Measurements from ENCODE around the gene ERMP1. TPM values are rescaled to one million over a fixed set of nuclear protein-coding genes. Genes with fewer than 3 reads are reported as not detected.

The ERMP1 gene
- total RNA-seq, 4 donors from 2014 or later = 7.3 to 10.0 (median 9.4) TPM

DNA sequence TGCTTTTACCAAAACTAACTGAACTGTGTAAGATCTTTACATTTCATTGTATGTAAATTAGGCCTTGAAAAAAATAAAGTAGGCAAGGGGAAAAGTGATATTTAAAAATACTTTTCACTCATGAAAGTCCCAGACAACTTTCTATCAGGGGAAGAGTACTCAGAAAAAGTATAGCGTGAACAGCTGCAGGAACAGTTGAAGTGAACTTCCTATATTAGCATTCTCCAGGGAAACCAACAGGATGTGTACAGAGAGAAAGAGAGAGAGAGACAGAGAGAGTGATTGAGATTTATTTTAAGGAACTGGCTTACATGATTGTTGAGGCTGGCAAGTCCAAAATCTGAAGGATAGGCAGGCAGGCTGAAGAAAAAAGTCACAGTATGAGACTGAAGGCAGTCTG lies 42.0 kb downstream of the ERMP1 start:
- WGBS = 64% methylated on average over 1 of the region's 1 CpG
- peaks cover 0 to 23% (median 16%) of the 10 kb centered on the region in 4 donors for H3K36me3 ChIP-seq
- no peaks in the 10 kb centered on the region for H3K9me3 ChIP-seq
- H3K27ac ChIP-seq (replicated peaks in 1 of 4) = no peak overlapping the region
- intact Hi-C loops (cut with DNase I) = no loop called here
- H3K4me3 ChIP-seq = no peak overlapping the region
- TF ChIP-seq POLR2AphosphoS5 (IDR thresholded peaks at IDR 0.05) (no peak), EP300 (IDR thresholded peaks at IDR 0.05) (no peak), POLR2A (IDR thresholded peaks at IDR 0.05; ENCODE audit: low read depth) (no peak)
- TF ChIP-seq, protein P1, sequence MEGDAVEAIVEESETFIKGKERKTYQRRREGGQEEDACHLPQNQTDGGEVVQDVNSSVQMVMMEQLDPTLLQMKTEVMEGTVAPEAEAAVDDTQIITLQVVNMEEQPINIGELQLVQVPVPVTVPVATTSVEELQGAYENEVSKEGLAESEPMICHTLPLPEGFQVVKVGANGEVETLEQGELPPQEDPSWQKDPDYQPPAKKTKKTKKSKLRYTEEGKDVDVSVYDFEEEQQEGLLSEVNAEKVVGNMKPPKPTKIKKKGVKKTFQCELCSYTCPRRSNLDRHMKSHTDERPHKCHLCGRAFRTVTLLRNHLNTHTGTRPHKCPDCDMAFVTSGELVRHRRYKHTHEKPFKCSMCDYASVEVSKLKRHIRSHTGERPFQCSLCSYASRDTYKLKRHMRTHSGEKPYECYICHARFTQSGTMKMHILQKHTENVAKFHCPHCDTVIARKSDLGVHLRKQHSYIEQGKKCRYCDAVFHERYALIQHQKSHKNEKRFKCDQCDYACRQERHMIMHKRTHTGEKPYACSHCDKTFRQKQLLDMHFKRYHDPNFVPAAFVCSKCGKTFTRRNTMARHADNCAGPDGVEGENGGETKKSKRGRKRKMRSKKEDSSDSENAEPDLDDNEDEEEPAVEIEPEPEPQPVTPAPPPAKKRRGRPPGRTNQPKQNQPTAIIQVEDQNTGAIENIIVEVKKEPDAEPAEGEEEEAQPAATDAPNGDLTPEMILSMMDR (IDR thresholded peaks at IDR 0.05) = no peak
- no peaks in the 10 kb centered on the region for H3K27me3 ChIP-seq
- peaks cover 0 to 6% (median 0%) of the 10 kb centered on the region in 4 donors for H3K4me1 ChIP-seq
- no peak for DNase-seq (ENCODE audit: extremely low spot score)

DNA sequence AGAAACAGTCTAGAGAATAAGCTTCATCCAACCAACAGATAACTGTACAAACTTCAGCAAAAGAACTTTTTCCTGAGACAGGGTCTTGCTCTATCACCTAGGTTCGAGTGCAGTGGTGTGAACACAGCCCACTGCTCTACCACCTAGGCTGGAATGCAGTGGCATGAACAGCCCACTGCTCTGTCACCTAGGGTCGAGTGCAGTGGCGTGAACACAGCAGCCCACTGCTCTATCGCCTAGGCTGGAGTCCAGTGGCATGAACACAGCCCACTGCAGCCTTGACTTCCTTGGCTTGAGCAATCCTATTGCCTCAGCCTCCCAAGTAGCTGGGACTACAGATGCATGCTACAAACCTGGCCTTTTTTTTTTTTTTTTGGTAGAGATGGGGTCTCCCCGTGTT lies 43.4 kb downstream of the ERMP1 start:
- WGBS = 91% methylated on average over 5 of the region's 5 CpGs

DNA sequence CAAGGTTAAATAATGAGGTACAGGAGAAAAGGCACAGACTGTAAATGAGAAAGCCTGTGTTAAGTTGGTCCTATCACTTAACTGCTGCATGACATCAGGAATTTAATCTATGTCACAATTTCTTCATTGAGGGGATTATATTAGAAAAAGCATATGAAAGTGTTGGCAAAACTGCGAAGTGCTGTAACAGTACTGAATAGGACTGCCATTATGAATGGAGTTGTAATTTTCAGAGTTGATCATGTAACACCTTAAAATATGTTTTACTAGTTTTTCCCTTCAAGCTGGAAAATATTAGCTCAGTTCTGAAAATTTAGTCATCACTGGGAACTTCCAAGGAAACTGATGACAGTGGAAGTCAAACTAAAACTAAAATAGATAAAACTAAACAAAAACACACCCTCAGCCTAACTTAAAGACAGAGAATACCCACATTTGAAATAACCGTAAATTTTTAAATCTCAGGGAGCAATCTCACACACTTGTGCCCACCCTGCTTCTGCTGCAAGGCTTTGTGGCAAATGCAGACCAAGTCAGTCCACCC lies 45.1 kb downstream of the ERMP1 start:
- TF ChIP-seq POLR2A (IDR thresholded peaks at IDR 0.05; ENCODE audit: low read depth) (no peak), POLR2AphosphoS5 (IDR thresholded peaks at IDR 0.05) (no peak), EP300 (IDR thresholded peaks at IDR 0.05) (no peak)
- TF ChIP-seq, protein P1 (IDR thresholded peaks at IDR 0.05) = no peak
- no peak for DNase-seq (ENCODE audit: extremely low spot score)
- no peak overlapping the region for H3K4me3 ChIP-seq
- no peaks in the 10 kb centered on the region for H3K27me3 ChIP-seq
- peaks cover 0 to 33% (median 16%) of the 10 kb centered on the region in 4 donors for H3K36me3 ChIP-seq
- intact Hi-C loops (cut with DNase I) = no loop called here
- peaks cover 0 to 6% (median 3%) of the 10 kb centered on the region in 4 donors for H3K4me1 ChIP-seq
- H3K27ac ChIP-seq (replicated peaks in 1 of 4) = no peak overlapping the region
- peaks cover 0 to 7% (median 6%) of the 10 kb centered on the region in 4 donors for H3K9me3 ChIP-seq
- WGBS = 100% methylated on average over 2 of the region's 2 CpGs

More for the DNA sequence above, 43.4 kb downstream of the ERMP1 start:
- Histone ChIP-seq H3K4me3 (no peak overlapping the region), H3K36me3 (peaks cover 0 to 28% (median 16%) of the 10 kb centered on the region in 4 donors), H3K9me3 (no peaks in the 10 kb centered on the region), H3K4me1 (peaks cover 0 to 6% (median 0%) of the 10 kb centered on the region in 4 donors), H3K27ac (replicated peaks in 1 of 4) (no peak overlapping the region), H3K27me3 (no peaks in the 10 kb centered on the region)
- TF ChIP-seq EP300 (IDR thresholded peaks at IDR 0.05) (no peak), POLR2A (IDR thresholded peaks at IDR 0.05; ENCODE audit: low read depth) (no peak), POLR2AphosphoS5 (IDR thresholded peaks at IDR 0.05) (no peak)
- TF ChIP-seq, protein P1 (IDR thresholded peaks at IDR 0.05) = no peak
- no peak for DNase-seq (ENCODE audit: extremely low spot score)
- intact Hi-C loops (cut with DNase I) = no loop called here

DNA sequence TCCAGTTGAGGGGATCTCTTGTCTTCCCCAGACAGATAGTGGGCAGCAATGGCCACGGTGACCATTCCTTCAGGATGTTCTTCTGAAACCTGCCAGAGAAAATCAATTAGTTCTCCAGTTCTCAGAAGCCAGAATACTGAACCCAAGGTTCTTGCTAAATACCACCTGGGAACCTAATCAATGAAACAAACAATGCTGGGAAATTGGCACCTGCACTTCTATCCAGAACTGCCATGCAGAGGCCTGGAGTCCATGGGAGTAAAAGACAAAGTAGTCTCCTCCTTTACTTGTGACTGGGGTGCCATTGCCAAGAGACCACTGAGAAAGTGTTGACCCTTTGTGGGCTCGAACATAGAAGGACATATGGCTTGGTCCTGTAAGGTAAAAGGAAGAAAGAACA lies 45.7 kb downstream of the ERMP1 start:
- Histone ChIP-seq H3K27me3 (no peaks in the 10 kb centered on the region), H3K4me3 (no peak overlapping the region), H3K36me3 (peaks cover 0 to 37% (median 16%) of the 10 kb centered on the region in 4 donors), H3K9me3 (peaks cover 0 to 13% (median 7%) of the 10 kb centered on the region in 4 donors), H3K27ac (replicated peaks in 1 of 4) (no peak overlapping the region), H3K4me1 (peaks cover 0 to 6% (median 3%) of the 10 kb centered on the region in 4 donors)
- intact Hi-C loops (cut with DNase I) = no loop called here
- TF ChIP-seq POLR2AphosphoS5 (IDR thresholded peaks at IDR 0.05) (no peak), EP300 (IDR thresholded peaks at IDR 0.05) (no peak), POLR2A (IDR thresholded peaks at IDR 0.05; ENCODE audit: low read depth) (no peak)
- TF ChIP-seq, protein P1 (IDR thresholded peaks at IDR 0.05) = no peak
- DNase-seq (ENCODE audit: extremely low spot score) = no peak
- 100% methylated on average over 2 of the region's 2 CpGs for WGBS

All from esophagus muscularis mucosa (tissue), 4 donors.